GM18907 (cell line): Measurements from ENCODE around the gene MTUS2.
"Not testable (repeated sequence)": the region's sequence is repeated elsewhere in the genome, so short reads cannot be mapped to it uniquely, and the experiment has no call there.

Experiments
- ATAC-seq: cut with Tn5 transposase; IDR thresholded peaks from one replicate; pipeline ENCODE4 v1.9.1; 2021; ENCODE audit warnings: mild to moderate bottlenecking, moderate library complexity; ENCODE audit not compliant: unreplicated experiment

MTUS2 gene

GRCh38 chr13:29379865-29380264 is 559.7 kb downstream of the MTUS2 start:
- no peak for ATAC-seq

DNA sequence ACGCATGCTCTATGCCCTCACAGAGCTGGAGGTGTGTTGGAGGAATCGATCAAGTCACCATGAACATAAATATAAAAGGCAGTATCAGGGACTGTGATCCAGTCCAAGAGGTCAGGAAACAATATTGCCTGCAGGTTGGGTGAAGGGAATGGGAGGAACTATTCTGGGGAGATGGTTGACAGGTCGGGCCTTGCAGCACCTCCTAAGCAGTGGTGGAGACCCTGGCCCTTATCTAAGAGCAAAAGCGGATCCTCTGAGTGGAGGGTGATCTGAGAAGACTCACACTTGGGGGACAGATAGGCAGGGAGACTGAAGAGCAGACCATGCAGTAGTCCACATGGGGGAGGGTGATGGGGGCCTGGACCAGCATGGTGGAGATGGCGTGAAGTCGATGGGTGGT is 561.9 kb downstream of the MTUS2 start:
- ATAC-seq, result no peak

- ATAC-seq, result no peak
Observed at GRCh38 chr13:29383476-29383875, 563.3 kb downstream of the MTUS2 start.

DNA sequence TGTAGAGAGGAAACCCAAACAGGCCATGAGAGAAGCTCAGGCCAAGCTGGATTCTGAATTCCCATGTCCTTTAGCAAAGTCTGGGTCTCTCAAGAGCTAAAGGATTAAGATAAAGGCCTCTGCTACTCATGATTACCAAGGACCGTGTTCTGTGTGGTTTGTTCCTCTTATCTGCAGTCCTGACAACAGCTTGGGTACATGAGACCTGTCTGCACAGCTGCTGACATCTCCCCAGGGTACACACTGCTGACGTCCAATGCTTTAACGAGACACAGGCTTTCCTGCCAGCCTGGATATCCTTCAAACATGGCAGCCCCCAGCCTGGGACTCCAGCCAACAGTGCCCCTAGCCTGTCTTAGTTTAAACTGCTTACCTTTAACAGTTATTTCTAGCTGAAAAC is 564.3 kb downstream of the MTUS2 start:
- no peak for ATAC-seq

GRCh38 chr13:29384871-29385270 is 564.7 kb downstream of the MTUS2 start:
- ATAC-seq, result no peak

DNA sequence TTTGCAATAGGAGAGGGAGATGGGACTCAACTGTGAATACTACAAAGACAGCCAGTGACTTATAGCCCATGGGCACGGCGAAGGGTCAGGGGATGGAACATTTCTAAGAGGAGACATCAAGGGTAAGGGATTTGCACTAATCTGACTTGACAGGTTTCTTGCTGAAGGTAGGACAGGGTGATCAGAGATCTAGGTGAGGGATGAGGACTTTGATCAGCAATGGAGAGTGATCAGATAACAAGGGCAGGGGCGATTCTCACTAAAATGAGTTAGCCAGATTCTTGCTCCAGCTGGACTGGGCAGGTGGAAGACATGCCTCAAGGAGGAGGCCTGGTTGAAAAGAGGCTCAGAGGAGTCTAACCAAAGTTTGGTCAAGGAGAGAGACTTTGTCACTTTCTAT is 566.1 kb downstream of the MTUS2 start:
- no peak for ATAC-seq

GRCh38 chr13:29390598-29390997 is 570.5 kb downstream of the MTUS2 start:
- not testable (repeated sequence) for ATAC-seq

GRCh38 chr13:29396446-29396845 is 576.3 kb downstream of the MTUS2 start:
- no peak for ATAC-seq

GRCh38 chr13:29397265-29397664 is 577.1 kb downstream of the MTUS2 start:
- no peak for ATAC-seq

DNA sequence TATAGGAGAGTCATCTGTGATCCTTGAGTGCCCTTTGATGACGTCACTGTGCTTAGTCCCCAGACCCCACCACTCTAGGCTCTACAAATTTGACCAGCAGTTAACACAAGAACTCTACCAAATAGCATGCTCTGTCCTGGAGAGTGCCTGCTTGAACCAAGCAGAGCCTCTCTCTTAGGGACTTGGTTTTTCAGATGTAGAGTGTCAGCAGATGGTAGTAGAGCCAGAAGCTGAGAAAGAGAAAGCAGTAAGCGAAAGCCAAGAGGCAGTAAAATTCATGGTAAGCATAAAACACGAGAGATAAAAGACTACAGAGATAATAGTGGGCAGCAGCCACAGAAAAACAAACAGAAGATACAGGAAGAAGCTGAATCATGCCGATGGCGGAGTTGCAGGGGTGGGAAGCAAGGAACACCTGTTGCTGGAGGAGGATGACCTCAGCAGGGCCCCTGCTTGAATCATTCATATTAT is 582.1 kb downstream of the MTUS2 start:
- ATAC-seq, result no peak

GRCh38 chr13:29405401-29405800 is 585.3 kb downstream of the MTUS2 start:
- no peak for ATAC-seq

DNA sequence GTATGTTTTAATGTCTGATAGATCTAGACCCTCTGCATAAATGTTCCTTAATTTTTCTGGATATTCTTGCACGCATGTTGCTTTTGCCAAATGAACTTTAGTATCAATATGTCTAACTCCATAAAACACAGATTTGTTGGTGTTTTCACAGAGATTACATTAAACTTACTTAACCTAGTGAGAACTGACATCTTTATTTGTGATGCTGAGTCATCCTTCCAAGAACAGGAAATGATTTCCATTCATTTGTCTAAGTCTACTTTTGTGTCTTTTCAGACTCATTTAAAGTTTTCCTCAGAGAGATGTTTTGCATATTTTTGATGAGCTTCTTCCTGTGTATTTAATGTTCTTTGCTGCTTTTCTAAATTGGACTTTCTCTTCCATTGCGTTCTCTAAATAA is 591.3 kb downstream of the MTUS2 start:
- ATAC-seq, result no peak

DNA sequence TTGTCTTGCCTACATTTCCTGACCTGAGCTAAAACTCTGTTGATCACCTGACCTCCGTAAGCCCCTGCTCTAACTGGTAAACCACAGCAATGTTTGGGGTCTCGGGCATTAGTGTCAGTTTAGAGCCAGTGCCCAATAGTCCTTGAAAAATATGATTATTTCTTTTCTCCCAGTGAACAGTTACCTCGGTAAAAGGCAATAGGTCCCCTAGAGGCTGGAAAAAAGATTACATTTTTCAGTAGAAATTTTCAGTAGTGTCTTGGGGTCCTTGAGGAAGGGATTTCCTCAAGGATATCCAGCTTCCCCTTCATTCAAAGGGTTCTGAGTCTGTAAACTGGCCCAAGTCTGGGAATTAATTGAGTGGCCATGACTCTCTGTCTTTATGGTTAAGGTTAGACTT is 597.9 kb downstream of the MTUS2 start:
- no peak for ATAC-seq

DNA sequence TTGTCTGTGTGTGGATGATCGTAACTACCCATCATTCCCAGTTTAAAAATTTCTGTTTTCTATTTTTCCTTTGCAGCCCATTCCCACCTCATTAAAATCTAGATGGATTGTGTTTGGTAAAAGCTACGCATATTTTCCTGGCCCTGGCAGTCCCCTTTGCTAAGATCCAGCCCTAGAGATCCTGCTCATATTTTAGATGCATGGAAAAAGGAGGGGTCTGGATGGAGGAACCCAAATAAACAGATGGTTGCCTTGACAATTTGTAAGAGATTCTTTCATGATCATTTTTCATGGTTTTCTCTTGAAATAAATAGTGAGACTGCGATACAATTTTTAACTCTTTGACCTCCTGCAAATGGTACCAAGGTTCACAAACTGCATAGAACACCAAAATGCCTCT is 601.0 kb downstream of the MTUS2 start:
- no peak for ATAC-seq

GRCh38 chr13:29422015-29422414 is 601.9 kb downstream of the MTUS2 start:
- ATAC-seq, result no peak

GRCh38 chr13:29423050-29423449 is 602.9 kb downstream of the MTUS2 start:
- no peak for ATAC-seq

DNA sequence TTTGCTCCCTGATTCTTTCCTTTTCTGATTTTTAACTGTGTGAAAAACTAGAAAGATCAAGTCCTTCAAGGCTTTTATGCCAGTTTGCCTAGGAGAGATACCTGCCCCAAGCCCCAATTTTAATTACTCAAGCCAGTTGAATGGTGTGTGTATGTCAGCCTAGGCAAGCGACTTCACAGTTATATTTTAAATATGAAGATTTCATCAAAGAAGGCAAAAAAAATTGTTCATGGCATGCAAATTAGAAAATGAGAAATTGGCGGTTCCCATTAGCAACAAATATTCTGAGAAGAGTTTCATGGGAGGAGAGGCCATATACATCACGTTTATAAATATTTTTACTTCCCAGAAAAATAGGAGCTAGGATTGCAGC is 607.8 kb downstream of the MTUS2 start:
- no peak for ATAC-seq

- no peak for ATAC-seq
Observed at GRCh38 chr13:29428310-29429181, 608.4 kb downstream of the MTUS2 start.

- no peak for ATAC-seq
Observed at GRCh38 chr13:29429286-29429900, 609.3 kb downstream of the MTUS2 start.

- ATAC-seq, result peak; percentile 55
Observed at GRCh38 chr13:29434217-29434945, 614.2 kb downstream of the MTUS2 start.

- no peak for ATAC-seq
Observed at GRCh38 chr13:29435125-29435911, 615.2 kb downstream of the MTUS2 start.
